Hepatocyte (in vitro differentiated cells): ENCODE results near the gene MPZL2. TPM values are rescaled to one million over a fixed set of nuclear protein-coding genes. Genes with fewer than 3 reads are reported as not detected.

Experiments used
- DNase-seq: peaks from one replicate; pipeline ENCODE4 v3.0.0-alpha.2; 2016; ENCODE audit warnings: low spot score
- H2AFZ ChIP-seq: fragments of 200-600 bp; sonication (generic); 2 replicates; pipeline ENCODE4 v1.6.0; 2016; ENCODE audit warnings: antibody characterized with exemption, mild to moderate bottlenecking
- H3K27ac ChIP-seq: fragments of 200-600 bp; sonication (generic); 2 replicates; pipeline ENCODE4 v1.5.1; 2016; ENCODE audit warnings: mild to moderate bottlenecking
- H3K27me3 ChIP-seq: fragments of 200-600 bp; sonication (generic); 2 replicates; pipeline ENCODE4 v1.6.1; 2016
- H3K36me3 ChIP-seq: fragments of 200-600 bp; sonication (generic); replicated peaks from 2 replicates; pipeline ENCODE4 v1.5.1; 2016; ENCODE audit warnings: low read depth; ENCODE audit not compliant: insufficient read depth
- H3K4me1 ChIP-seq: fragments of 200-600 bp; sonication (generic); 2 replicates; pipeline ENCODE4 v1.5.1; 2016; ENCODE audit warnings: mild to moderate bottlenecking, moderate library complexity; ENCODE audit not compliant: insufficient read depth
- H3K4me2 ChIP-seq: fragments of 200-600 bp; sonication (generic); 2 replicates; pipeline ENCODE4 v1.6.0; 2016
- H3K4me3 ChIP-seq: fragments of 200-600 bp; sonication (generic); 2 replicates; pipeline ENCODE4 v1.5.1; 2016; ENCODE audit warnings: mild to moderate bottlenecking
- H3K79me2 ChIP-seq: fragments of 200-600 bp; sonication (generic); 2 replicates; pipeline ENCODE4 v1.6.0; 2017; ENCODE audit warnings: mild to moderate bottlenecking
- H3K9me2 ChIP-seq: fragments of 200-600 bp; sonication (generic); replicated peaks from 2 replicates; pipeline ENCODE4 v1.6.0; 2017; ENCODE audit warnings: mild to moderate bottlenecking; ENCODE audit not compliant: insufficient read depth
- H3K9me3 ChIP-seq: fragments of 200-600 bp; sonication (generic); 2 replicates; pipeline ENCODE4 v1.5.1; 2016; ENCODE audit warnings: low read depth, mild to moderate bottlenecking
- H4K20me1 ChIP-seq: fragments of 200-600 bp; sonication (generic); 2 replicates; pipeline ENCODE4 v1.6.0; 2016; ENCODE audit warnings: mild to moderate bottlenecking; ENCODE audit not compliant: insufficient read depth, poor library complexity, severe bottlenecking
- CTCF ChIP-seq: fragments of 200-600 bp; sonication (generic); IDR thresholded peaks from 2 replicates; pipeline ENCODE4 v1.5.1; 2016; ENCODE audit warnings: antibody characterized with exemption, mild to moderate bottlenecking; ENCODE audit not compliant: poor library complexity
- EZH2 ChIP-seq: fragments of 200-600 bp; sonication (generic); IDR thresholded peaks from 2 replicates; pipeline ENCODE4 v1.6.1; 2016; ENCODE audit warnings: antibody characterized with exemption, mild to moderate bottlenecking, borderline replicate concordance
- EZH2phosphoT487 ChIP-seq: fragments of 200-600 bp; sonication (generic); IDR thresholded peaks from one replicate; pipeline ENCODE4 v1.6.1; 2018; ENCODE audit warnings: antibody characterized with exemption, mild to moderate bottlenecking, low read depth, moderate library complexity; ENCODE audit not compliant: unreplicated experiment, severe bottlenecking
- WGBS: methylation state at CpG from one replicate; pipeline ENCODE4 v1.1.6; 2016; ENCODE audit warnings: low lambda C conversion rate; ENCODE audit errors: missing lambda C conversion rate; 5-methylcytosine and 5-hydroxymethylcytosine counted together
- polyA plus RNA-seq: library from polyadenylated mRNA; unstranded; fragments of >200 nt; fragmentation: Nextera tagmentation; extraction: Ambion mirVana; gene quantifications from 2 replicates; pipeline ENCODE4 v1.2.1, GENCODE V29; 2016
- total RNA-seq: library from RNA; depleted of rRNA; stranded (reverse); fragments of >200 nt; gene quantifications from 2 replicates; pipeline ENCODE4 v1.2.3, GENCODE V29; 2014

MPZL2 gene
- total and polyA plus RNA-seq, 2 experiments from 2014 or later, result 47.2 to 48.0 TPM

GRCh38 chr11:118294053-118294452, 30.0 kb upstream of the MPZL2 start:
- no peaks in the 10 kb centered on the region for H4K20me1 ChIP-seq
- no peak overlapping the region for H3K4me2 ChIP-seq
- H3K9me3 ChIP-seq, result no peaks in the 10 kb centered on the region
- WGBS, result 91% methylated on average over 2 of the region's 2 CpGs
- H3K4me1 ChIP-seq, result no peaks in the 10 kb centered on the region
- no peaks in the 10 kb centered on the region for H3K36me3 ChIP-seq
- no peaks in the 10 kb centered on the region for H3K79me2 ChIP-seq
- no peak overlapping the region for H3K27ac ChIP-seq
- H2AFZ ChIP-seq, result no peak overlapping the region
- no peak overlapping the region for H3K4me3 ChIP-seq
- no peaks in the 10 kb centered on the region for H3K9me2 ChIP-seq
- no peak for DNase-seq
- no peak for TF ChIP-seq EZH2
- TF ChIP-seq EZH2phosphoT487, result no peak
- TF ChIP-seq CTCF, result no peak
- H3K27me3 ChIP-seq, result peaks cover 4% of the 10 kb centered on the region

- Histone ChIP-seq H3K27ac (no peak overlapping the region), H3K4me2 (no peak overlapping the region), H3K36me3 (no peaks in the 10 kb centered on the region), H3K4me3 (no peak overlapping the region), H3K9me2 (no peaks in the 10 kb centered on the region), H2AFZ (peak overlapping the region; percentile 22), H3K79me2 (no peaks in the 10 kb centered on the region), H3K9me3 (no peaks in the 10 kb centered on the region), H3K4me1 (peaks cover 9% of the 10 kb centered on the region), H4K20me1 (no peaks in the 10 kb centered on the region), H3K27me3 (peaks cover 4% of the 10 kb centered on the region)
- no peak for TF ChIP-seq EZH2phosphoT487
- TF ChIP-seq EZH2, result no peak
- no peak for TF ChIP-seq CTCF
- DNase-seq, result no peak
- 75% methylated on average over 9 of the region's 9 CpGs for WGBS
Measured at GRCh38 chr11:118291477-118292135, 27.5 kb upstream of the MPZL2 start.

GRCh38 chr11:118290923-118291322, 26.8 kb upstream of the MPZL2 start:
- Histone ChIP-seq H3K27me3 (peaks cover 4% of the 10 kb centered on the region), H4K20me1 (no peaks in the 10 kb centered on the region), H3K36me3 (no peaks in the 10 kb centered on the region), H3K9me3 (no peaks in the 10 kb centered on the region), H2AFZ (peak overlapping the region; percentile 22), H3K4me3 (no peak overlapping the region), H3K27ac (no peak overlapping the region), H3K4me2 (no peak overlapping the region), H3K9me2 (no peaks in the 10 kb centered on the region), H3K4me1 (peaks cover 9% of the 10 kb centered on the region), H3K79me2 (no peaks in the 10 kb centered on the region)
- peak; percentile 49 for TF ChIP-seq CTCF
- TF ChIP-seq EZH2, result no peak
- 35% methylated on average over 9 of the region's 9 CpGs for WGBS
- DNase-seq, result peak; percentile 67

GRCh38 chr11:118289401-118289800, 25.3 kb upstream of the MPZL2 start:
- no peak overlapping the region for H3K4me2 ChIP-seq
- H3K9me3 ChIP-seq, result no peaks in the 10 kb centered on the region
- H3K27ac ChIP-seq, result peak overlapping the region; percentile 29
- no peak overlapping the region for H2AFZ ChIP-seq
- no peaks in the 10 kb centered on the region for H3K27me3 ChIP-seq
- no peaks in the 10 kb centered on the region for H3K36me3 ChIP-seq
- H3K4me1 ChIP-seq, result peaks cover 9% of the 10 kb centered on the region
- no peaks in the 10 kb centered on the region for H4K20me1 ChIP-seq
- no peak for TF ChIP-seq EZH2phosphoT487
- no peak for TF ChIP-seq EZH2
- TF ChIP-seq CTCF, result no peak
- no peaks in the 10 kb centered on the region for H3K79me2 ChIP-seq
- H3K9me2 ChIP-seq, result no peaks in the 10 kb centered on the region
- DNase-seq, result no peak
- H3K4me3 ChIP-seq, result no peak overlapping the region
